CD4-positive, alpha-beta T cell treated with Interleukin-15 for 4 hours (primary cell): ENCODE measurements around the gene TFPT.

Experiments
- DNase-seq: peaks from one replicate; pipeline ENCODE4 v3.0.0-alpha.2; 2020; ENCODE audit warnings: low spot score

TFPT gene

GRCh38 chr19:54149021-54149812, 33.8 kb upstream of the TFPT start:
- DNase-seq = no peak

- no peak for DNase-seq
Measured at GRCh38 chr19:54148158-54148557, 32.7 kb upstream of the TFPT start.

GRCh38 chr19:54147676-54148075, 32.2 kb upstream of the TFPT start:
- DNase-seq = no peak

GRCh38 chr19:54145541-54146158, 30.2 kb upstream of the TFPT start:
- no peak for DNase-seq

GRCh38 chr19:54142166-54142780, 26.8 kb upstream of the TFPT start:
- DNase-seq = no peak

GRCh38 chr19:54141356-54141755, 25.9 kb upstream of the TFPT start:
- no peak for DNase-seq

GRCh38 chr19:54138489-54139256, 23.2 kb upstream of the TFPT start:
- no peak for DNase-seq

GRCh38 chr19:54137699-54138488, 22.4 kb upstream of the TFPT start, which contains the start of gene CNOT3:
CNOT3 (plus strand) TSS chr19:54137762; CDS start chr19:54142979, 5,217 bp downstream.
- DNase-seq = peak; percentile 17

GRCh38 chr19:54136864-54137698, 21.6 kb upstream of the TFPT start:
- DNase-seq = peak; percentile 100

- DNase-seq = no peak
Measured at GRCh38 chr19:54136086-54136863, 20.8 kb upstream of the TFPT start.

- DNase-seq = no peak
Measured at GRCh38 chr19:54133957-54134590, 18.6 kb upstream of the TFPT start.

GRCh38 chr19:54133312-54133956, 18.0 kb upstream of the TFPT start:
- no peak for DNase-seq

- no peak for DNase-seq
Measured at GRCh38 chr19:54129617-54129996, 14.2 kb upstream of the TFPT start.

- no peak for DNase-seq
Measured at GRCh38 chr19:54128796-54129616, 13.5 kb upstream of the TFPT start.

- no peak for DNase-seq
Measured at GRCh38 chr19:54128441-54128725, 12.9 kb upstream of the TFPT start.

GRCh38 chr19:54127688-54128440, 12.4 kb upstream of the TFPT start:
- no peak for DNase-seq

GRCh38 chr19:54125713-54126112, 10.3 kb upstream of the TFPT start:
- DNase-seq = no peak
